Endometrial microvascular endothelial cells (primary cell): Measurements from ENCODE around the gene SLC37A2. TPM values are rescaled to one million over a fixed set of nuclear protein-coding genes. Genes with fewer than 3 reads are reported as not detected.

Experiments
- in situ Hi-C: cut with HindIII; loops from 2 replicates; pipeline ENCODE4 v1.10.0; 2017; ENCODE audit warnings: low sequenced_read_pairs, low pct_unique_long_range_greater_than_20kb; ENCODE audit errors: inconsistent ontology term
- total RNA-seq: library from RNA; depleted of rRNA; stranded (reverse); fragments of >200 nt; gene quantifications from one replicate; pipeline ENCODE4 v1.2.3, GENCODE V29; 2015; ENCODE audit errors: inconsistent ontology term

Gene SLC37A2
- total RNA-seq, 1 donor from 2014 or later, result 2.3 TPM

- in situ Hi-C loops, result no loop called here
Observed at GRCh38 chr11:125069008-125069407, 5.9 kb downstream of the SLC37A2 start.

GRCh38 chr11:125069796-125070195 is 6.7 kb downstream of the SLC37A2 start:
- in situ Hi-C loops, result no loop called here

- in situ Hi-C loops, result no loop called here
Observed at GRCh38 chr11:125070699-125071254, 7.7 kb downstream of the SLC37A2 start.

GRCh38 chr11:125071435-125071834 is 8.3 kb downstream of the SLC37A2 start:
- in situ Hi-C loops, result no loop called here

- in situ Hi-C loops, result no loop called here
Observed at GRCh38 chr11:125071846-125072217, 8.7 kb downstream of the SLC37A2 start.

GRCh38 chr11:125072218-125072960 is 9.3 kb downstream of the SLC37A2 start:
- in situ Hi-C loops, result no loop called here

- in situ Hi-C loops, result no loop called here
Observed at GRCh38 chr11:125072961-125073590, 10.0 kb downstream of the SLC37A2 start.

- in situ Hi-C loops, result no loop called here
Observed at GRCh38 chr11:125073616-125074483, 10.7 kb downstream of the SLC37A2 start.

- in situ Hi-C loops, result no loop called here
Observed at GRCh38 chr11:125074511-125075241, 11.6 kb downstream of the SLC37A2 start.

- in situ Hi-C loops, result no loop called here
Observed at GRCh38 chr11:125075242-125075625, 12.1 kb downstream of the SLC37A2 start.

- in situ Hi-C loops, result no loop called here
Observed at GRCh38 chr11:125075900-125076317, 12.8 kb downstream of the SLC37A2 start.

GRCh38 chr11:125076378-125076945 is 13.4 kb downstream of the SLC37A2 start:
- in situ Hi-C loops, result no loop called here

GRCh38 chr11:125078016-125078415 is 14.9 kb downstream of the SLC37A2 start:
- in situ Hi-C loops, result no loop called here

GRCh38 chr11:125078516-125079140 is 15.5 kb downstream of the SLC37A2 start:
- in situ Hi-C loops, result no loop called here

GRCh38 chr11:125079151-125079877 is 16.2 kb downstream of the SLC37A2 start:
- in situ Hi-C loops, result no loop called here

- in situ Hi-C loops, result no loop called here
Observed at GRCh38 chr11:125079878-125080530, 16.9 kb downstream of the SLC37A2 start.

- in situ Hi-C loops, result no loop called here
Observed at GRCh38 chr11:125080531-125080911, 17.4 kb downstream of the SLC37A2 start.
